Measurements from ENCODE around the gene SNX25.

DNA sequence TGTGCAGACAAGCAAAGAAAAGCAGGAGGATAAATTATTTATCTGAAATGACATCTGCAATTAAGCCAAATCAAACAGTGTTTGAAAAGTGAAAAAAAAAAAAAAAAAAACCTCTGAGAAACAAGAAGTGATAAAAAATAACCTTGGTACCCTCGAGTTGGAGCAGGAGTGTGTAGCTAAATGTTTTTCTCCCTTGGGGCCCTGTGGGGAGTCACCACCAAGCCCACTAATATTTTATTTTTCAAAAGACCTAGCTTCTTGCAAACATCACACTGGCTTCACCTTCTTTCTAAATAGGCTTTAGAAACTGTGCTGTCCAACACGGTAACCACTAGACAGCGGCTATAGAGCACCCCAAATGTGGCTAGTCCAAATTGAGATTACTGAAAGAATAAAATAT lies 47.7 kb downstream of the SNX25 start:
- TF ChIP-seq POLR2A (IDR thresholded peaks at IDR 0.05) (no peak), CTCF (IDR thresholded peaks at IDR 0.05 in 4 of 5, conservative IDR thresholded peaks at IDR 0.05 in 1 of 5) (no peak)

Data from gastrocnemius medialis (tissue), 4 donors.